Adrenal gland (tissue), 5 donors: ENCODE data around the gene TUBGCP6.

ENCODE experiments used
- CTCF ChIP-seq, 6 experiments: fragments of 450-650 bp in 4 of 6; fragments of 200-600 bp in 2 of 6; sonication (generic) in 1 of 6; IDR thresholded peaks; 1 replicate in 5 of 6; 2 replicates in 1 of 6; pipeline versions ENCODE4 v1.5.1 to v1.8.0; 2016 to 2021; ENCODE audit warnings: antibody characterized with exemption in 6 of 6, mild to moderate bottlenecking in 2 of 6, moderate library complexity in 1 of 6
- POLR2A ChIP-seq, 2 donors: fragments of 450-650 bp; IDR thresholded peaks; one replicate each; pipeline ENCODE4 v1.6.1; 2017; ENCODE audit warnings: antibody characterized with exemption in 2 of 2, mild to moderate bottlenecking in 2 of 2, moderate library complexity in 1 of 2
- donor health status: DM: no; HTN: no; CAD: no.

GRCh38 chr22:50199251-50199721 is 45.5 kb downstream of the TUBGCP6 start:
- TF ChIP-seq CTCF (IDR thresholded peaks at IDR 0.05) (no peak), POLR2A (IDR thresholded peaks at IDR 0.05) (no peak)
